Neural progenitor cell (in vitro differentiated cells): Measurements from ENCODE around the gene EPHA1.
"Not testable (repeated sequence)": the region's sequence is repeated elsewhere in the genome, so short reads cannot be mapped to it uniquely, and the experiment has no call there.

Experiments
- EZH2 ChIP-seq: fragments of 200-600 bp; sonication (generic); IDR thresholded peaks from 2 replicates; pipeline ENCODE4 v1.6.1; 2017; ENCODE audit warnings: antibody characterized with exemption, mild to moderate bottlenecking, moderate library complexity
- EZH2phosphoT487 ChIP-seq: fragments of 200-600 bp; sonication (generic); IDR thresholded peaks from 2 replicates; pipeline ENCODE4 v1.6.1; 2017; ENCODE audit warnings: antibody characterized with exemption
- TF ChIP-seq, protein P1 (sequence below): fragments of 200-600 bp; sonication (generic); IDR thresholded peaks from 2 replicates; pipeline ENCODE4 v1.5.1; 2017; ENCODE audit warnings: antibody characterized with exemption, mild to moderate bottlenecking

DNA sequence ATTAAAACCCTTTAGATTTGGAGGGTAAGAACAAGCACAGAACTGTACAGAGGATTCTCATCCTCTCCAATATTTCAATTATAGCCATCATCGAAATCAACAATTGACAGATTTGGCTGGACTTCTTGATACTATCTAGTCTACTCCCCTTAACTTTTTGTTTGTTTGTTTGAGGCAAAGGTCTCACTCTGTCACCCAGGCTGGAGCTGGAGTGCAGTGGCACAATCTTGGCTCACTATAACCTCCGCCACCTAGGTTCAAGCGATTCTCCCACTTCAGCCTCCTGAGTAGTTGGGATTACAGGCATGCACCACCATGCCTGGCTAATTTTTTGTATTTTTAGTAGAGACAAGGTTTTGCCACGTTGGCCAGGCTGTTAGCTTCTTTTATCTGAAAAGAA is 6.4 kb downstream of the EPHA1 start:
- TF ChIP-seq, protein P1, sequence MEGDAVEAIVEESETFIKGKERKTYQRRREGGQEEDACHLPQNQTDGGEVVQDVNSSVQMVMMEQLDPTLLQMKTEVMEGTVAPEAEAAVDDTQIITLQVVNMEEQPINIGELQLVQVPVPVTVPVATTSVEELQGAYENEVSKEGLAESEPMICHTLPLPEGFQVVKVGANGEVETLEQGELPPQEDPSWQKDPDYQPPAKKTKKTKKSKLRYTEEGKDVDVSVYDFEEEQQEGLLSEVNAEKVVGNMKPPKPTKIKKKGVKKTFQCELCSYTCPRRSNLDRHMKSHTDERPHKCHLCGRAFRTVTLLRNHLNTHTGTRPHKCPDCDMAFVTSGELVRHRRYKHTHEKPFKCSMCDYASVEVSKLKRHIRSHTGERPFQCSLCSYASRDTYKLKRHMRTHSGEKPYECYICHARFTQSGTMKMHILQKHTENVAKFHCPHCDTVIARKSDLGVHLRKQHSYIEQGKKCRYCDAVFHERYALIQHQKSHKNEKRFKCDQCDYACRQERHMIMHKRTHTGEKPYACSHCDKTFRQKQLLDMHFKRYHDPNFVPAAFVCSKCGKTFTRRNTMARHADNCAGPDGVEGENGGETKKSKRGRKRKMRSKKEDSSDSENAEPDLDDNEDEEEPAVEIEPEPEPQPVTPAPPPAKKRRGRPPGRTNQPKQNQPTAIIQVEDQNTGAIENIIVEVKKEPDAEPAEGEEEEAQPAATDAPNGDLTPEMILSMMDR = not testable (repeated sequence)
- TF ChIP-seq EZH2, EZH2phosphoT487: not testable (repeated sequence)
